HepG2 (cell line): ENCODE measurements around the gene COQ8B. TPM values are rescaled to one million over a fixed set of nuclear protein-coding genes. Genes with fewer than 3 reads are reported as not detected.

ENCODE experiments used
- AGO1 ChIP-seq: fragments of 200-400 bp; formaldehyde crosslinking; IDR thresholded peaks from 2 replicates; pipeline ENCODE4 v1.6.1; 2017; ENCODE audit warnings: mild to moderate bottlenecking, low read depth, low read length, moderate library complexity; ENCODE audit not compliant: poor library complexity, severe bottlenecking
- KDM6A ChIP-seq: IDR thresholded peaks from 2 replicates; pipeline ENCODE4 v1.6.1; 2016; ENCODE audit warnings: low read depth
- MAX ChIP-seq: IDR thresholded peaks from 2 replicates; pipeline ENCODE4 v1.6.1; 2012; ENCODE audit warnings: inconsistent platforms
- MEIS1 ChIP-seq: sonication (generic); formaldehyde crosslinking; IDR thresholded peaks from 2 replicates; pipeline ENCODE4 v1.9.0; 2021; ENCODE audit warnings: mild to moderate bottlenecking, missing genetic modification reagents, moderate library complexity, borderline replicate concordance
- MIXL1 ChIP-seq: IDR thresholded peaks from 2 replicates; pipeline ENCODE4 v1.6.1; 2016
- MTERF4 ChIP-seq: sonication (generic); formaldehyde crosslinking; IDR thresholded peaks from 2 replicates; pipeline ENCODE4 v1.8.0; 2023; ENCODE audit warnings: mild to moderate bottlenecking, missing genetic modification reagents
- MTF1 ChIP-seq: sonication (generic); formaldehyde crosslinking; IDR thresholded peaks from 2 replicates; pipeline ENCODE4 v1.5.0; 2020; ENCODE audit warnings: missing genetic modification reagents
- NR2C2 ChIP-seq: sonication (generic); formaldehyde crosslinking; IDR thresholded peaks from 2 replicates; pipeline ENCODE4 v1.4.0; 2020; ENCODE audit warnings: missing genetic modification reagents, mild to moderate bottlenecking, moderate library complexity, borderline replicate concordance
- POGZ ChIP-seq: sonication (generic); formaldehyde crosslinking; IDR thresholded peaks from 2 replicates; pipeline ENCODE4 v1.4.0; 2020; ENCODE audit warnings: mild to moderate bottlenecking, missing genetic modification reagents
- SNAPC5 ChIP-seq: sonication (generic); formaldehyde crosslinking; IDR thresholded peaks from 2 replicates; pipeline ENCODE4 v1.8.1; 2023; ENCODE audit warnings: mild to moderate bottlenecking, missing genetic modification reagents, borderline replicate concordance
- TFDP1 ChIP-seq: IDR thresholded peaks from 2 replicates; pipeline ENCODE4 v1.6.1; 2016; ENCODE audit warnings: missing compliant biosample characterization, missing genetic modification reagents, borderline replicate concordance
- ZNF136 ChIP-seq: sonication (generic); formaldehyde crosslinking; IDR thresholded peaks from 2 replicates; pipeline ENCODE4 v1.8.1; 2022; ENCODE audit warnings: low read depth, mild to moderate bottlenecking, moderate library complexity, missing genetic modification reagents
- ZNF34 ChIP-seq: sonication (generic); formaldehyde crosslinking; IDR thresholded peaks from 2 replicates; pipeline ENCODE4 v1.4.0; 2020; ENCODE audit warnings: mild to moderate bottlenecking, missing genetic modification reagents, borderline replicate concordance
- ZNF607 ChIP-seq: sonication (generic); formaldehyde crosslinking; IDR thresholded peaks from 2 replicates; pipeline ENCODE4 v1.5.1; 2020; ENCODE audit warnings: missing genetic modification reagents, mild to moderate bottlenecking, borderline replicate concordance
- polyA plus RNA-seq, 8 experiments: library from polyadenylated mRNA; depleted of rRNA in 3 of 8; stranded (reverse) in 7 of 8; unstranded in 1 of 8; fragments of >200 nt; fragmentation: Illumina TruSeq in 4 of 8; extraction: Trizol in 4 of 8; gene quantifications; 2 replicates each; pipeline versions ENCODE4 v1.2.1 to v1.2.3, GENCODE V29; 2011 to 2016; ENCODE audit warnings: low read depth in 4 of 8, missing spikeins in 1 of 8, mixed read lengths in 1 of 8; ENCODE audit not compliant: insufficient read depth in 1 of 8
- total RNA-seq, 5 experiments: library from RNA; depleted of rRNA; stranded (reverse); fragments of >200 nt; fragmentation: Illumina TruSeq; extraction: Trizol; gene quantifications; 2 replicates each; pipeline ENCODE4 v1.2.3, GENCODE V29; 2016; ENCODE audit warnings: low read depth in 1 of 5
- TF ChIP-seq, protein P1 (sequence below): sonication (generic); formaldehyde crosslinking; IDR thresholded peaks from 2 replicates; pipeline ENCODE4 v1.4.0; 2020; ENCODE audit warnings: missing genetic modification reagents, borderline replicate concordance
- TF ChIP-seq, protein P2 (sequence below): sonication (generic); formaldehyde crosslinking; IDR thresholded peaks from 2 replicates; pipeline ENCODE4 v1.4.0; 2020; ENCODE audit warnings: missing genetic modification reagents
- TF ChIP-seq, protein P3 (sequence below): sonication (generic); formaldehyde crosslinking; IDR thresholded peaks from 2 replicates; pipeline ENCODE4 v1.5.0; 2020; ENCODE audit warnings: mild to moderate bottlenecking, missing genetic modification reagents

Gene COQ8B
- total and polyA plus RNA-seq, 2 of the 13 experiments (the other 11 are each of a cell fraction or from before 2014, with no cell fraction given) = 12.3 to 17.2 TPM

DNA sequence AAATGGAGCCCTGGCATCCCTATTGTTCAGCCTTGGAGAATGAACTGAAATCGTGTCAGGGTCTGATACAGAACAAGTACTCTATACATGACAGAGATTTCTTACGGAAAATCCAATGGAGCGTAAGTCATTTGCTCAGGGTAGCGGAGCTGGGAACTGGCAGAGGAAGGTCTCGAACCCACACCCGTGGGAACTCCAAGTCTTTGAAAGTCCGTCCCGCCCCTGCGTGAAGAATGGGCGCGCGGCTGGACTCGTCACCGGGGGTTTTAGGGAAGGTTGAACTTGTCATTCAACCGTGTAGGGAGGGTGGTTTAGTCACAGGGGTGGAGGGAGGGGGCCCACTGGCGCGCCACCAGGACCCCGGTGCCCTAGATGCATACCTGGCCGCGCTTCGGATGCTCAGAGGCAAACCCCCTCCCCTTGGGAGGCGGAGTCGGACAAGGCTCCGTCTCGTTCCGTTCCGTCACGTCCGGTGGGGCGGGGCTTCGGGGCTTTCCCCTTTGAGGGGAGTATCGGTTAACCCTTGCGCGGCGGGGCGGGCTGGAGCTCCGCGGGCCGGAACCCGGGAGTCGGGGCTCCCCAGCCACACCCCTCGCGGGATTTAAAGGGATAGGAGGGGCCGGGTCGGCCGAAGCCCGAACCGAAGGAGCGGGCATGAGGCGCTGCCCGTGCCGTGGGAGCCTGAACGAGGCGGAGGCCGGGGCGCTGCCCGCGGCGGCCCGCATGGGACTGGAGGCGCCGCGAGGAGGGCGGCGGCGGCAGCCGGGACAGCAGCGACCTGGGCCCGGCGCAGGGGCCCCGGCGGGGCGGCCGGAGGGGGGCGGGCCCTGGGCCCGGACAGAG is at the start of gene COQ8B, which contains the start of gene ITPKC (continued):
- TF ChIP-seq, protein P1, sequence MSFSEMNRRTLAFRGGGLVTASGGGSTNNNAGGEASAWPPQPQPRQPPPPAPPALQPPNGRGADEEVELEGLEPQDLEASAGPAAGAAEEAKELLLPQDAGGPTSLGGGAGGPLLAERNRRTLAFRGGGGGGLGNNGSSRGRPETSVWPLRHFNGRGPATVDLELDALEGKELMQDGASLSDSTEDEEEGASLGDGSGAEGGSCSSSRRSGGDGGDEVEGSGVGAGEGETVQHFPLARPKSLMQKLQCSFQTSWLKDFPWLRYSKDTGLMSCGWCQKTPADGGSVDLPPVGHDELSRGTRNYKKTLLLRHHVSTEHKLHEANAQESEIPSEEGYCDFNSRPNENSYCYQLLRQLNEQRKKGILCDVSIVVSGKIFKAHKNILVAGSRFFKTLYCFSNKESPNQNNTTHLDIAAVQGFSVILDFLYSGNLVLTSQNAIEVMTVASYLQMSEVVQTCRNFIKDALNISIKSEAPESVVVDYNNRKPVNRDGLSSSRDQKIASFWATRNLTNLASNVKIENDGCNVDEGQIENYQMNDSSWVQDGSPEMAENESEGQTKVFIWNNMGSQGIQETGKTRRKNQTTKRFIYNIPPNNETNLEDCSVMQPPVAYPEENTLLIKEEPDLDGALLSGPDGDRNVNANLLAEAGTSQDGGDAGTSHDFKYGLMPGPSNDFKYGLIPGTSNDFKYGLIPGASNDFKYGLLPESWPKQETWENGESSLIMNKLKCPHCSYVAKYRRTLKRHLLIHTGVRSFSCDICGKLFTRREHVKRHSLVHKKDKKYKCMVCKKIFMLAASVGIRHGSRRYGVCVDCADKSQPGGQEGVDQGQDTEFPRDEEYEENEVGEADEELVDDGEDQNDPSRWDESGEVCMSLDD (CRISPR knock-in tag) = peak; percentile 50; the same call in 1 of the 2 replicates
- TF ChIP-seq ZNF607 (CRISPR knock-in tag) (peak; percentile 81), POGZ (CRISPR knock-in tag) (0 out of 2 replicates have a peak, but pooled peaks have one; percentile 39), MTERF4 (no peak), ZNF34 (CRISPR knock-in tag) (no peak), SNAPC5 (0 out of 2 replicates have a peak, but pooled peaks have one; percentile 28), MTF1 (CRISPR knock-in tag) (no peak), MAX (no peak; the same call in 1 of the 2 replicates), ZNF136 (CRISPR knock-in tag) (no peak), MEIS1 (CRISPR knock-in tag) (0 out of 2 replicates have a peak, but pooled peaks have one; percentile 17), MIXL1 (no peak), AGO1 (no peak), NR2C2 (0 out of 2 replicates have a peak, but pooled peaks have one; percentile 26), KDM6A (CRISPR knock-in tag) (no peak), TFDP1 (CRISPR knock-in tag) (peak; percentile 11; the same call in 1 of the 2 replicates)
- TF ChIP-seq, protein P2, sequence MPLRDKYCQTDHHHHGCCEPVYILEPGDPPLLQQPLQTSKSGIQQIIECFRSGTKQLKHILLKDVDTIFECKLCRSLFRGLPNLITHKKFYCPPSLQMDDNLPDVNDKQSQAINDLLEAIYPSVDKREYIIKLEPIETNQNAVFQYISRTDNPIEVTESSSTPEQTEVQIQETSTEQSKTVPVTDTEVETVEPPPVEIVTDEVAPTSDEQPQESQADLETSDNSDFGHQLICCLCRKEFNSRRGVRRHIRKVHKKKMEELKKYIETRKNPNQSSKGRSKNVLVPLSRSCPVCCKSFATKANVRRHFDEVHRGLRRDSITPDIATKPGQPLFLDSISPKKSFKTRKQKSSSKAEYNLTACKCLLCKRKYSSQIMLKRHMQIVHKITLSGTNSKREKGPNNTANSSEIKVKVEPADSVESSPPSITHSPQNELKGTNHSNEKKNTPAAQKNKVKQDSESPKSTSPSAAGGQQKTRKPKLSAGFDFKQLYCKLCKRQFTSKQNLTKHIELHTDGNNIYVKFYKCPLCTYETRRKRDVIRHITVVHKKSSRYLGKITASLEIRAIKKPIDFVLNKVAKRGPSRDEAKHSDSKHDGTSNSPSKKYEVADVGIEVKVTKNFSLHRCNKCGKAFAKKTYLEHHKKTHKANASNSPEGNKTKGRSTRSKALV = peak; percentile 36; the same call in 1 of the 2 replicates
- TF ChIP-seq, protein P3, sequence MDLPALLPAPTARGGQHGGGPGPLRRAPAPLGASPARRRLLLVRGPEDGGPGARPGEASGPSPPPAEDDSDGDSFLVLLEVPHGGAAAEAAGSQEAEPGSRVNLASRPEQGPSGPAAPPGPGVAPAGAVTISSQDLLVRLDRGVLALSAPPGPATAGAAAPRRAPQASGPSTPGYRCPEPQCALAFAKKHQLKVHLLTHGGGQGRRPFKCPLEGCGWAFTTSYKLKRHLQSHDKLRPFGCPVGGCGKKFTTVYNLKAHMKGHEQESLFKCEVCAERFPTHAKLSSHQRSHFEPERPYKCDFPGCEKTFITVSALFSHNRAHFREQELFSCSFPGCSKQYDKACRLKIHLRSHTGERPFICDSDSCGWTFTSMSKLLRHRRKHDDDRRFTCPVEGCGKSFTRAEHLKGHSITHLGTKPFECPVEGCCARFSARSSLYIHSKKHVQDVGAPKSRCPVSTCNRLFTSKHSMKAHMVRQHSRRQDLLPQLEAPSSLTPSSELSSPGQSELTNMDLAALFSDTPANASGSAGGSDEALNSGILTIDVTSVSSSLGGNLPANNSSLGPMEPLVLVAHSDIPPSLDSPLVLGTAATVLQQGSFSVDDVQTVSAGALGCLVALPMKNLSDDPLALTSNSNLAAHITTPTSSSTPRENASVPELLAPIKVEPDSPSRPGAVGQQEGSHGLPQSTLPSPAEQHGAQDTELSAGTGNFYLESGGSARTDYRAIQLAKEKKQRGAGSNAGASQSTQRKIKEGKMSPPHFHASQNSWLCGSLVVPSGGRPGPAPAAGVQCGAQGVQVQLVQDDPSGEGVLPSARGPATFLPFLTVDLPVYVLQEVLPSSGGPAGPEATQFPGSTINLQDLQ = no peak
